Gastroesophageal sphincter (tissue), 3 donors: ENCODE data around the gene METTL6.

Source experiments
- EP300 ChIP-seq: sonication (generic); formaldehyde crosslinking; IDR thresholded peaks from one replicate; pipeline ENCODE4 v1.6.1; 2017; ENCODE audit warnings: antibody characterized with exemption, mild to moderate bottlenecking
- POLR2A ChIP-seq, 2 donors: fragments of 450-650 bp; IDR thresholded peaks; one replicate each; pipeline ENCODE4 v1.6.1; 2017; ENCODE audit warnings: antibody characterized with exemption in 2 of 2, mild to moderate bottlenecking in 2 of 2, moderate library complexity in 1 of 2
- TF ChIP-seq, protein P1 (sequence below), 4 experiments: fragments of 200-600 bp in 2 of 4; fragments of 450-650 bp in 2 of 4; sonication (generic) in 1 of 4; IDR thresholded peaks; one replicate each; pipeline ENCODE4 v1.5.1; 2017 to 2019; ENCODE audit warnings: antibody characterized with exemption in 4 of 4, mild to moderate bottlenecking in 2 of 4, moderate library complexity in 2 of 4

DNA sequence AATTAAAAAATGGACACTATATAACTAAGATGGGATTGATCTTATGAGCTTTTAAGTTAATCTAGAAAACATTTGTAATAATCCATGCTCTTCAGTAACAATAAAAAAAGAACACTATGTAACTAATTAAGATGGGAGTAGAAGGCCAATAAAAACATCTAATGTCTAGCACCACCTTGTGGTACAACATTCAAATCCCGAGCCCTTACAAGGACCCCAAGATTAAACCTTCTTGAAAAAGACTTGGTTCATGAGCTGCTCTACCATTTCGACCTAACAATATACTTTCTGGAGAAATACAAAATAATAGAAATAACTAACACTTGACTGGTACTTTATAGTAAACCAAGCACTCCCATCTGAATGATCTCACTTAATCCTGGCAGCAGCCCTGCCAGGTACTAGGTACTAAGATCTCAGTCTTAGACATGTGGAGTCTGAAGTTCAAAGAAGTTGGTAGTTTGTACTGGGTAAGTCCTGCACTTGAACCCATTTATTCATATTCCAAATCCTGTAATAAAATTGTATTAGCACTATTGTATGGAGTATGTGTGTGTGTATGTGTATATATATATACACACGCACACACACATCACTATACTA lies 21.8 kb downstream of the METTL6 start:
- TF ChIP-seq, protein P1, sequence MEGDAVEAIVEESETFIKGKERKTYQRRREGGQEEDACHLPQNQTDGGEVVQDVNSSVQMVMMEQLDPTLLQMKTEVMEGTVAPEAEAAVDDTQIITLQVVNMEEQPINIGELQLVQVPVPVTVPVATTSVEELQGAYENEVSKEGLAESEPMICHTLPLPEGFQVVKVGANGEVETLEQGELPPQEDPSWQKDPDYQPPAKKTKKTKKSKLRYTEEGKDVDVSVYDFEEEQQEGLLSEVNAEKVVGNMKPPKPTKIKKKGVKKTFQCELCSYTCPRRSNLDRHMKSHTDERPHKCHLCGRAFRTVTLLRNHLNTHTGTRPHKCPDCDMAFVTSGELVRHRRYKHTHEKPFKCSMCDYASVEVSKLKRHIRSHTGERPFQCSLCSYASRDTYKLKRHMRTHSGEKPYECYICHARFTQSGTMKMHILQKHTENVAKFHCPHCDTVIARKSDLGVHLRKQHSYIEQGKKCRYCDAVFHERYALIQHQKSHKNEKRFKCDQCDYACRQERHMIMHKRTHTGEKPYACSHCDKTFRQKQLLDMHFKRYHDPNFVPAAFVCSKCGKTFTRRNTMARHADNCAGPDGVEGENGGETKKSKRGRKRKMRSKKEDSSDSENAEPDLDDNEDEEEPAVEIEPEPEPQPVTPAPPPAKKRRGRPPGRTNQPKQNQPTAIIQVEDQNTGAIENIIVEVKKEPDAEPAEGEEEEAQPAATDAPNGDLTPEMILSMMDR (IDR thresholded peaks at IDR 0.05): peak; percentile 31 to 62 (median 56)
- no peak for TF ChIP-seq POLR2A (IDR thresholded peaks at IDR 0.05)
- TF ChIP-seq EP300: no peak
